Right renal cortex interstitium (tissue), 3 donors: Measurements from ENCODE around the gene PLPP7. TPM values are rescaled to one million over a fixed set of nuclear protein-coding genes. Genes with fewer than 3 reads are reported as not detected.

Source experiments
- polyA plus RNA-seq, 3 donors: library from polyadenylated mRNA; unstranded; fragments of 120-200 nt; gene quantifications; one replicate each; pipeline ENCODE4 v1.2.1, GENCODE V29; 2013; ENCODE audit not compliant: insufficient read length in 3 of 3

PLPP7 gene
- polyA plus RNA-seq, 3 donors, result 1.9 to 2.5 (median 2.0) TPM

Other genes starting within 250 kb of the PLPP7 start
- 100 to 1,000 TPM; 355 to 428 (median 401) TPM for gene AIF1L, start 193.2 kb upstream of the PLPP7 start, polyA plus RNA-seq
- gene NUP214, start 164.1 kb upstream of the PLPP7 start, polyA plus RNA-seq, result 10 to 100 TPM; 45.7 to 52.0 (median 50.0) TPM
- 1 to 10 TPM; 2.3 to 3.1 (median 2.5) TPM for gene FAM78A, start 13.2 kb upstream of the PLPP7 start, polyA plus RNA-seq
- gene PRRC2B, start 104.4 kb downstream of the PLPP7 start, polyA plus RNA-seq, result 100 to 1,000 TPM; 153 to 162 (median 161) TPM
- gene POMT1, start 213.2 kb downstream of the PLPP7 start, polyA plus RNA-seq, result 10 to 100 TPM; 31.4 to 32.7 (median 31.9) TPM
- 10 to 100 TPM; 36.3 to 43.6 (median 39.2) TPM for gene UCK1, start 241.5 kb downstream of the PLPP7 start, polyA plus RNA-seq